NCI-H187 treated with DMSO at 0.1 percent for 48 hours (cell line): Measurements from ENCODE around the gene CYTH2.
A peak's percentile ranks its signal among the peaks of the same experiment; 100 is the strongest.

Experiments
- DNase-seq: peaks from one replicate; lab custom pipeline; 2025; lab: John Stamatoyannopoulos, UW

CYTH2 gene

GRCh38 chr19:48452289-48453190, 16.6 kb upstream of the CYTH2 start:
- no peak for DNase-seq

- no peak for DNase-seq
Measured at GRCh38 chr19:48454150-48454730, 14.9 kb upstream of the CYTH2 start.

GRCh38 chr19:48455171-48455907, 13.8 kb upstream of the CYTH2 start, which contains the start of gene KCNJ14:
Gene KCNJ14 (plus strand): TSS chr19:48455574. CDS start chr19:48461725, 6,151 bp downstream.
- DNase-seq = no peak

GRCh38 chr19:48455908-48456562, 13.1 kb upstream of the CYTH2 start:
- DNase-seq = no peak

GRCh38 chr19:48456864-48457263, 12.3 kb upstream of the CYTH2 start:
- DNase-seq = no peak

GRCh38 chr19:48458016-48458415, 11.2 kb upstream of the CYTH2 start:
- DNase-seq = no peak

- DNase-seq = no peak
Measured at GRCh38 chr19:48461651-48461981, 7.6 kb upstream of the CYTH2 start.

GRCh38 chr19:48461982-48462655, 7.0 kb upstream of the CYTH2 start:
- no peak for DNase-seq

- no peak for DNase-seq
Measured at GRCh38 chr19:48465215-48465614, 4.0 kb upstream of the CYTH2 start.

- no peak for DNase-seq
Measured at GRCh38 chr19:48466561-48467325, 2.4 kb upstream of the CYTH2 start.

GRCh38 chr19:48468772-48469288, 339 bp upstream of the CYTH2 start:
- peak; percentile 100 for DNase-seq

- no peak for DNase-seq
Measured at GRCh38 chr19:48469934-48470680, 938 bp downstream of the CYTH2 start.

GRCh38 chr19:48470856-48471255, 1.7 kb downstream of the CYTH2 start:
- DNase-seq = no peak

GRCh38 chr19:48471836-48472235, 2.7 kb downstream of the CYTH2 start:
- DNase-seq = peak; percentile 77

GRCh38 chr19:48473161-48473966, 4.2 kb downstream of the CYTH2 start:
- DNase-seq = no peak

GRCh38 chr19:48474084-48474592, 5.0 kb downstream of the CYTH2 start:
- no peak for DNase-seq

- no peak for DNase-seq
Measured at GRCh38 chr19:48475369-48476068, 6.3 kb downstream of the CYTH2 start.

GRCh38 chr19:48476176-48476575, 7.0 kb downstream of the CYTH2 start:
- no peak for DNase-seq
